SK-N-SH (cell line): ENCODE measurements around the gene PARD3B. TPM values are rescaled to one million over a fixed set of nuclear protein-coding genes. Genes with fewer than 3 reads are reported as not detected.
A peak's percentile ranks its signal among the peaks of the same experiment; 100 is the strongest.

Source experiments
- CTCF ChIA-PET: fragments of 300-600, 350-600 bp; formaldehyde crosslinking; extraction: SDS; loops from one replicate; lab custom pipeline; 2021; lab: Yijun Ruan, JAX
- POLR2A ChIA-PET: fragments of 350-600 bp; sonication (Branson Sonifier 250); formaldehyde crosslinking; extraction: SDS; loops from one replicate; lab custom pipeline; 2020; ENCODE audit warnings: antibody characterized with exemption, inconsistent platforms; lab: Yijun Ruan, JAX
- DNase-seq: peaks from one replicate; pipeline ENCODE4 v3.0.0; 2012
- H2AFZ ChIP-seq: fragments of 200-600 bp; sonication (generic); 2 replicates; pipeline ENCODE4 v1.8.1; 2016; ENCODE audit warnings: antibody characterized with exemption, mild to moderate bottlenecking, low read depth
- H3F3A ChIP-seq: fragments of 200-600 bp; sonication (generic); replicated peaks from 2 replicates; pipeline ENCODE3; 2016; ENCODE audit warnings: antibody characterized with exemption, mild to moderate bottlenecking; ENCODE audit not compliant: insufficient read depth
- H3K27ac ChIP-seq, 2 experiments: fragments of 200-500 bp in 1 of 2; fragments of 200-600 bp in 1 of 2; sonication (Bioruptor generic) in 1 of 2; sonication (generic), shearing (Covaris generic) in 1 of 2; 2 replicates each; pipeline versions ENCODE4 v1.5.1 to v1.6.1; 2014 to 2016; ENCODE audit warnings: low read depth in 2 of 2, inconsistent platforms in 1 of 2, low read length in 1 of 2, mild to moderate bottlenecking in 1 of 2, mixed read lengths in 1 of 2
- H3K27me3 ChIP-seq: fragments of 200-600 bp; sonication (generic), shearing (Covaris generic); 2 replicates; pipeline ENCODE4 v1.6.1; 2016; ENCODE audit warnings: mixed run types; ENCODE audit not compliant: insufficient read depth
- H3K36me3 ChIP-seq, 2 experiments: fragments of 200-500 bp in 1 of 2; fragments of 200-600 bp in 1 of 2; sonication (Bioruptor generic) in 1 of 2; sonication (generic) in 1 of 2; replicated peaks in 1 of 2; 2 replicates each; pipeline versions ENCODE3 to v1.5.1; 2014 to 2016; ENCODE audit warnings: low read length in 1 of 2, mild to moderate bottlenecking in 1 of 2; ENCODE audit not compliant: insufficient read depth in 2 of 2, control insufficient read depth in 1 of 2
- H3K4me1 ChIP-seq, 2 experiments: fragments of 200-500 bp in 1 of 2; fragments of 200-600 bp in 1 of 2; sonication (Bioruptor generic) in 1 of 2; sonication (generic), shearing (Covaris generic) in 1 of 2; 2 replicates each; pipeline versions ENCODE4 v1.5.1 to v1.6.1; 2014 to 2016; ENCODE audit warnings: low read depth in 1 of 2, low read length in 1 of 2, mixed run types in 1 of 2; ENCODE audit not compliant: insufficient read depth in 2 of 2, control insufficient read depth in 1 of 2
- H3K4me2 ChIP-seq: fragments of 200-600 bp; sonication (generic), shearing (Covaris generic); 2 replicates; pipeline ENCODE4 v1.6.1; 2017; ENCODE audit warnings: mixed run types
- H3K4me3 ChIP-seq, 2 experiments: fragments of 200-500 bp in 1 of 2; fragments of 200-600 bp in 1 of 2; sonication (Bioruptor generic) in 1 of 2; sonication (generic), shearing (Covaris generic) in 1 of 2; 2 replicates each; pipeline versions ENCODE4 v1.5.1 to v1.8.1; 2014 to 2016; ENCODE audit warnings: low read depth in 2 of 2, inconsistent platforms in 1 of 2, low read length in 1 of 2, mild to moderate bottlenecking in 1 of 2, mixed read lengths in 1 of 2, moderate library complexity in 1 of 2
- H3K79me2 ChIP-seq: fragments of 200-600 bp; sonication (generic); 2 replicates; pipeline ENCODE4 v1.8.1; 2017; ENCODE audit warnings: mild to moderate bottlenecking; ENCODE audit not compliant: insufficient read depth
- H3K9ac ChIP-seq: fragments of 200-600 bp; sonication (generic); 2 replicates; pipeline ENCODE4 v1.6.1; 2017; ENCODE audit warnings: mixed run types
- H3K9me2 ChIP-seq: fragments of 200-600 bp; sonication (generic); 2 replicates; pipeline ENCODE4 v1.6.1; 2017; ENCODE audit warnings: mixed run types
- H3K9me3 ChIP-seq: fragments of 200-600 bp; sonication (generic); 2 replicates; pipeline ENCODE4 v1.6.1; 2017; ENCODE audit warnings: mixed run types, mild to moderate bottlenecking, moderate library complexity
- H4K20me1 ChIP-seq: fragments of 200-600 bp; sonication (generic); 2 replicates; pipeline ENCODE4 v1.6.1; 2017; ENCODE audit warnings: mild to moderate bottlenecking, mixed run types; ENCODE audit not compliant: insufficient read depth
- CTCF ChIP-seq: fragments of 200-600 bp; sonication (generic); IDR thresholded peaks from 2 replicates; pipeline ENCODE4 v1.6.1; 2017; ENCODE audit warnings: antibody characterized with exemption, mild to moderate bottlenecking, moderate library complexity
- FOSL2 ChIP-seq: IDR thresholded peaks from 2 replicates; pipeline ENCODE4 v1.4.0; 2012; ENCODE audit warnings: low read depth, mild to moderate bottlenecking, moderate library complexity, borderline replicate concordance
- IRF3 ChIP-seq: fragments of 150-350 bp; IDR thresholded peaks from 2 replicates; pipeline ENCODE4 v1.6.1; 2016; ENCODE audit warnings: mild to moderate bottlenecking, low read depth, low read length
- MEF2A ChIP-seq: IDR thresholded peaks from 2 replicates; pipeline ENCODE4 v1.4.0; 2012; ENCODE audit warnings: low read depth, borderline replicate concordance
- NFIC ChIP-seq: IDR thresholded peaks from 2 replicates; pipeline ENCODE4 v1.4.0; 2012; ENCODE audit warnings: borderline replicate concordance
- NRF1 ChIP-seq: IDR thresholded peaks from 2 replicates; pipeline ENCODE4 v1.6.1; 2012; ENCODE audit warnings: low read depth, mild to moderate bottlenecking, low read length
- REST ChIP-seq: IDR thresholded peaks from 2 replicates; pipeline ENCODE4 v1.6.1; 2012; ENCODE audit warnings: mild to moderate bottlenecking, low read depth, low read length, moderate library complexity
- TAF1 ChIP-seq: IDR thresholded peaks from 2 replicates; pipeline ENCODE4 v1.6.1; 2012; ENCODE audit warnings: low read depth, mild to moderate bottlenecking, low read length, moderate library complexity, borderline replicate concordance
- TCF12 ChIP-seq: IDR thresholded peaks from 2 replicates; pipeline ENCODE4 v1.4.0; 2012
- WGBS: methylation state at CpG from one replicate; pipeline ENCODE4 v1.1.6; 2017; ENCODE audit warnings: low lambda C conversion rate; 5-methylcytosine and 5-hydroxymethylcytosine counted together
- polyA plus RNA-seq, 3 experiments: library from polyadenylated mRNA; depleted of rRNA; stranded (reverse); fragments of >200 nt; gene quantifications; 2 replicates each; pipeline ENCODE4 v1.2.3, GENCODE V29; 2012

Gene PARD3B
- polyA plus RNA-seq, 1 of the 3 experiments (the other 2 are of a cell fraction), result 0.87 TPM

GRCh38 chr2:204850581-204850980 lies 305.3 kb downstream of the PARD3B start:
- Histone ChIP-seq H3K4me2 (no peak overlapping the region), H3K9me3 (no peaks in the 10 kb centered on the region), H3K9me2 (no peaks in the 10 kb centered on the region), H3K4me1 (no peaks in the 10 kb centered on the region), H3K9ac (no peak overlapping the region), H2AFZ (no peak overlapping the region), H4K20me1 (no peaks in the 10 kb centered on the region), H3K36me3 (no peaks in the 10 kb centered on the region), H3K4me3 (no peak overlapping the region), H3K79me2 (no peaks in the 10 kb centered on the region), H3K27me3 (no peaks in the 10 kb centered on the region), H3K27ac (no peak overlapping the region), H3F3A (no peaks in the 10 kb centered on the region)
- DNase-seq, result no peak
- POLR2A ChIA-PET, result no interaction called here
- TF ChIP-seq IRF3 (no peak), REST (peak; percentile 87)
- CTCF ChIA-PET, result no interaction called here
- 90% methylated on average over 4 of the region's 4 CpGs for WGBS

- no peak for DNase-seq
- CTCF ChIA-PET, result interaction anchor here (0.6 kb wide), 1 partner anchor 103 kb away, joined by 3 read pairs; no protein-coding TSS in a partner anchor
Observed at GRCh38 chr2:204853905-204854304, 308.6 kb downstream of the PARD3B start.

More at GRCh38 chr2:204853905-204854304, 308.6 kb downstream of the PARD3B start:
- H3K36me3 ChIP-seq, result no peaks in the 10 kb centered on the region
- no peaks in the 10 kb centered on the region for H3K9me2 ChIP-seq
- no peak overlapping the region for H3K27ac ChIP-seq
- H3K9me3 ChIP-seq, result no peaks in the 10 kb centered on the region
- H3K4me2 ChIP-seq, result no peak overlapping the region
- H3K4me1 ChIP-seq, result no peaks in the 10 kb centered on the region; a peak in 1 of 4 replicates
- POLR2A ChIA-PET, result no interaction called here
- H3K9ac ChIP-seq, result no peak overlapping the region
- no peaks in the 10 kb centered on the region for H3K27me3 ChIP-seq
- no peaks in the 10 kb centered on the region for H3F3A ChIP-seq
- H2AFZ ChIP-seq, result no peak overlapping the region
- WGBS, result 78% methylated on average over 1 of the region's 1 CpG
- TF ChIP-seq TAF1, result no peak
- no peak for TF ChIP-seq NFIC
- no peak for TF ChIP-seq TCF12
- TF ChIP-seq MEF2A, result no peak
- no peak for TF ChIP-seq CTCF
- TF ChIP-seq FOSL2, result no peak
- TF ChIP-seq NRF1, result no peak
- TF ChIP-seq, all 33 proteins: peak for 0
- H4K20me1 ChIP-seq, result no peaks in the 10 kb centered on the region
- no peak overlapping the region for H3K4me3 ChIP-seq
- no peaks in the 10 kb centered on the region for H3K79me2 ChIP-seq
